AG09309 (cell line): ENCODE measurements around the gene NMUR1.

Experiments
- DNase-seq: peaks from one replicate; pipeline ENCODE4 v3.0.0-alpha.2; 2010; ENCODE audit warnings: low read depth
- H3K4me3 ChIP-seq: 2 replicates; pipeline ENCODE4 v1.5.1; 2011; ENCODE audit warnings: mild to moderate bottlenecking, low read depth, low read length, moderate library complexity; ENCODE audit not compliant: control insufficient read depth
- CTCF ChIP-seq: IDR thresholded peaks from 2 replicates; pipeline ENCODE4 v1.5.1; 2011; ENCODE audit warnings: mild to moderate bottlenecking, low read depth, low read length, inconsistent platforms; ENCODE audit not compliant: insufficient read depth, control insufficient read depth; ENCODE audit errors: missing control alignments

The NMUR1 gene

GRCh38 chr2:231476920-231477319, 53.3 kb downstream of the NMUR1 start:
- no peak for TF ChIP-seq CTCF
- DNase-seq: no peak

GRCh38 chr2:231475965-231476364, 54.3 kb downstream of the NMUR1 start:
- no peak for TF ChIP-seq CTCF

More at GRCh38 chr2:231476920-231477319, 53.3 kb downstream of the NMUR1 start:
- no peak overlapping the region for H3K4me3 ChIP-seq

More at GRCh38 chr2:231475965-231476364, 54.3 kb downstream of the NMUR1 start:
- DNase-seq: no peak
- H3K4me3 ChIP-seq: no peak overlapping the region
